Activated T-helper 9 cell treated with anti-CD3 and anti-CD28 coated beads, Interleukin-2, amount 50 U/mL, for 16 hours (primary cell): ENCODE measurements around the gene PDE6H.

ENCODE experiments used
- DNase-seq: peaks from one replicate; pipeline ENCODE4 v3.0.0-alpha.2; 2020; ENCODE audit warnings: low read depth

Gene PDE6H

GRCh38 chr12:15004421-15004820 is 31.6 kb downstream of the PDE6H start:
- DNase-seq: no peak

GRCh38 chr12:15005064-15005463 is 32.2 kb downstream of the PDE6H start:
- no peak for DNase-seq

GRCh38 chr12:15007551-15007950 is 34.7 kb downstream of the PDE6H start:
- no peak for DNase-seq

- DNase-seq: no peak
These were observed 38.3 kb downstream of the PDE6H start for GRCh38 chr12:15011162-15011561.

- DNase-seq: no peak
These were observed 40.9 kb downstream of the PDE6H start for GRCh38 chr12:15013634-15014179.

GRCh38 chr12:15014708-15015107 is 41.9 kb downstream of the PDE6H start:
- DNase-seq: no peak

GRCh38 chr12:15015121-15015520 is 42.3 kb downstream of the PDE6H start:
- DNase-seq: no peak

- no peak for DNase-seq
These were observed 47.3 kb downstream of the PDE6H start for GRCh38 chr12:15020156-15020555.
